Right ventricle myocardium inferior (tissue), 1 donor: Measurements from ENCODE around the gene ZNF668. TPM values are rescaled to one million over a fixed set of nuclear protein-coding genes. Genes with fewer than 3 reads are reported as not detected.
A peak's percentile ranks its signal among the peaks of the same experiment; 100 is the strongest.

Experiments used
- ATAC-seq: fragments of 200-7000 bp; cut with Tn5 transposase; one replicate; pipeline ENCODE4 v1.9.1; 2020; ENCODE audit warnings: mild to moderate bottlenecking, moderate library complexity
- DNase-seq: peaks from one replicate; pipeline ENCODE4 v3.0.0; 2021; ENCODE audit errors: missing footprints
- intact Hi-C: fragments of 100-400 bp; cut with DNase I; formaldehyde crosslinking; loops from one replicate; pipeline ENCODE4 v1.11.0; 2022
- long read RNA-seq: library from polyadenylated mRNA; unstranded; transcript quantifications from one replicate; pipeline ENCODE4 v2.0.0, GENCODE V29; 2021
- total RNA-seq: library from RNA; stranded (reverse); fragmentation: NEBNext Ultra II Directional; extraction: Animal tissue kit (Norgen Biotek cat#: 25700); gene quantifications from one replicate; pipeline ENCODE4 v1.2.1, GENCODE V29; 2021
- donor health status: DM: no; HTN: yes; CAD: no; lungs with severe emphysema.

ZNF668 gene
- 5.3 TPM for total RNA-seq
- long read RNA-seq, transcript ZNF668-201 (3 exons, 2,762 nt): major isoform, 5 of 8 reads
- long read RNA-seq, partial matches to known transcripts: 2 of 8 reads
- long read RNA-seq, other reads (novel, unspliced or antisense): 1 of 8 reads

DNA sequence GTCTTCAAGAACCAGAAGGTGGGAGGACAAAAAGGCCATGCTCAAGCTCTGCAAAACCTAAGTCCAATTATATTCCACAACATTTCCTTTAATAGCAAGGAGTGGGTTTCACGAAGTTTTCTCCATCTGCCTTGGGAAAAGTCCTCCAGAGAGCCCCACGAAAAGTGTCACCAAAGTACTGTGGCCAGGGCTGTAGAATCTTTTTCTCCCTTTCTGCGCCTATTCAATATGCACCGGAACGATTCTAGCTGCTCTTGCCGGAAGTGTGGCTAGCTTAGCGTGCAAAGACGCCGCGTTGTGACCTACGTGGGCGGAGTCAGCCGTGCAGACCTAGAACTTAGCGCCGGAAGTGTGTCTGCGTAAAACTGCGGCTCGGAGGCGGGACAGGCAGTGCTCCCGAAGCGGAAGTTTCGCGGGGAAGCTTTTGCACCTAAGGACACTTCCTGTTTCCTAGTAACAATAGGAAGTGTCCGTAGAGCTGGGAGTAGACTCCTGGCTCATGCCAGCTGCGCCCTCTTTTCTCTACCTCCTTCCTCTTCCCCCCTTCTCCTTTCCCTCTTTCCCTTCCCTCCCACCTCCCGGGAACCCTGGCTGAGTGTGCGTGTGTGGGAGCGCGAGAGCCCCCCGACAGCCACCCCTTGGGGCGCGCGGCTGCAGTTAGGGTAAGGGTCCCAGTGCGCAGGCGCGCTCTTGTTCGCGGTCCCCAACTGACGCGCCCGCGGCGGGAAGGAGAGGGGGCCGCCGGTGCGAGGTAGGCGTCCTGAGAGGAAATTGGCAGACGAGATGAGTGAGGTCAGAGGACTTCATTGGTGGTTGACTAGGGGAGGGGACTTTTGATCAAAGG, at the start of gene ZNF668, which contains the start of gene ZNF646:
ZNF668 (minus strand) TSS at position 271 of the 844 bp plus-strand sequence. CDS start 9,781 bp downstream, outside the sequence.
ZNF646 (plus strand) TSS at position 453 of the 844 bp plus-strand sequence. CDS start 1,903 bp downstream, outside the sequence.
- peak; percentile 97 for ATAC-seq
- intact Hi-C loops: loop anchor here (1.0 to 10.0 kb wide), 6 partner anchors 21 to 381 kb away; partner anchors contain the start of genes ARMC5, KAT8 and VKORC1

DNA sequence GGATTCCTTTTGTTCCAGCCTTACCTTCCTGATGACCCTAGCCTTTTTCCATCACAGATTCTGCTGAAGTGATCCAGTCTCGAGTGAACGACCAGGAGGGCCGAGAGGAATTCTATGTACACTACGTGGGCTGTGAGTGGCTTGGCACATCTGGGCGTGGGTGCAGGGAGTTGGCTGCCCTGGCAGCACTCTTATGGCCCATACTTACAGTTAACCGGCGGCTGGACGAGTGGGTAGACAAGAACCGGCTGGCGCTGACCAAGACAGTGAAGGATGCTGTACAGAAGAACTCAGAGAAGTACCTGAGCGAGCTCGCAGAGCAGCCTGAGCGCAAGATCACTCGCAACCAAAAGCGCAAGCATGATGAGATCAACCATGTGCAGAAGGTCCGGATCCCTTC, 46.1 kb upstream of the ZNF668 start:
- intact Hi-C loops: no loop called here
- no peak for ATAC-seq
- no peak for DNase-seq

More for the DNA sequence above, at the start of gene ZNF668, which contains the start of gene ZNF646:
- peak; percentile 99 for DNase-seq

GRCh38 chr16:31118223-31119155, 44.4 kb upstream of the ZNF668 start:
- ATAC-seq (no peak), DNase-seq (no peak)
- intact Hi-C loops: no loop called here

DNA sequence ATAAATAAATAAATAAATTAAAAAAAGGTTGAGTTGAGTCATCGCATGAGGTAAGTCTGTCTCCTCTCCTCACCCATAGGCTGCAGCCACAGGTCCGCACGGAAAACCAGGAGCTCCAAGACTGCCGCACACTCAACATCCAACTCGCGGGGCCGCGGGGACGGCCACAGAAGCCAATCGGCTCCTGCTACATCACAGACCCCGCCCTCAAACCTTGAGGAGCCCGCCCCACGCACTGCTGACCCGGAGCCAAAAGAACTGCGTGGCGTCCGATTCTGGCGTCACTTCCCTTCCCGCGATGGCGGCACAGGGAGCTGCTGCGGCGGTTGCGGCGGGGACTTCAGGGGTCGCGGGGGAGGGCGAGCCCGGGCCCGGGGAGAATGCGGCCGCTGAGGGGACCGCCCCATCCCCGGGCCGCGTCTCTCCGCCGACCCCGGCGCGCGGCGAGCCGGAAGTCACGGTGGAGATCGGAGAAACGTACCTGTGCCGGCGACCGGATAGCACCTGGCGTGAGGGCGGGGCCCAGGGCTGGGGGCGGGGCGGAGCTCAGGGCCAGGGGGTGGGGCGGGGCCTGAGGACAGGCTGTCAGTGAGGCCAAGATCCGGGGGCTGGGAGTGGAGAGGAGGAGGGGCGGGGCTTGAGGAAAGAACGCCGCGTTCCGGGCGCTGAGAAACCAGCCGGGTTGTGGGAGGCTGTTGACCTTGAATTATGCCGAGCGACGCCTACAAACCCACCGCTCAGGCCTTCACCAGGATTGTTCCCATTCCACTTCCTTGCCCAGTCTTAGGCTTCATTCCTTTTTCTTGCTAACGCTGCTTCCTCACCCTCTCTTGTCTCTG, 43.6 kb upstream of the ZNF668 start, which contains the start of gene KAT8:
KAT8 (plus strand) TSS at position 281 of the 839 bp plus-strand sequence; CDS start at position 299, 18 bp downstream.
- intact Hi-C loops: loop anchor here (2.0 kb wide), 1 partner anchor 43 kb away; the partner anchor contains the start of genes ZNF646 and ZNF668
- ATAC-seq: peak; percentile 96
- DNase-seq: peak; percentile 99

DNA sequence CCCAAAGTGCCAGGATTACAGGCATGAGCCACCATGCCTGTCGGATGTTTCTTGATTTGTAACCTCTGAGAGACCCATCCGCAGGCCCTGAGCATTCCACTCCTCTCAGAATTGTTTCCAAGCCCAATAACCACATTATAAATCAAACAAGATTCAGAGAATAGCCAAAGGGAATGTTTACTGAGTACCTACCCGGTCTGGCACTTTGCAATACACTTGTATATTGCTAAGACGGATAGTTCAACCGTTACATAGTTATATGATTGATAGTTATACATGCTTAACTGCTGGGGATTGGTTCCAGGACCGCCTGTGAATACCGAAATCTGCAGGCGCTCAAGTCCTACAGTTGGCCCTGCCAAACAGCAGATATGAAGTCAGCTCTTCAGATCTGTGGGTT, 40.4 kb upstream of the ZNF668 start:
- ATAC-seq: no peak
- intact Hi-C loops: no loop called here
- no peak for DNase-seq

DNA sequence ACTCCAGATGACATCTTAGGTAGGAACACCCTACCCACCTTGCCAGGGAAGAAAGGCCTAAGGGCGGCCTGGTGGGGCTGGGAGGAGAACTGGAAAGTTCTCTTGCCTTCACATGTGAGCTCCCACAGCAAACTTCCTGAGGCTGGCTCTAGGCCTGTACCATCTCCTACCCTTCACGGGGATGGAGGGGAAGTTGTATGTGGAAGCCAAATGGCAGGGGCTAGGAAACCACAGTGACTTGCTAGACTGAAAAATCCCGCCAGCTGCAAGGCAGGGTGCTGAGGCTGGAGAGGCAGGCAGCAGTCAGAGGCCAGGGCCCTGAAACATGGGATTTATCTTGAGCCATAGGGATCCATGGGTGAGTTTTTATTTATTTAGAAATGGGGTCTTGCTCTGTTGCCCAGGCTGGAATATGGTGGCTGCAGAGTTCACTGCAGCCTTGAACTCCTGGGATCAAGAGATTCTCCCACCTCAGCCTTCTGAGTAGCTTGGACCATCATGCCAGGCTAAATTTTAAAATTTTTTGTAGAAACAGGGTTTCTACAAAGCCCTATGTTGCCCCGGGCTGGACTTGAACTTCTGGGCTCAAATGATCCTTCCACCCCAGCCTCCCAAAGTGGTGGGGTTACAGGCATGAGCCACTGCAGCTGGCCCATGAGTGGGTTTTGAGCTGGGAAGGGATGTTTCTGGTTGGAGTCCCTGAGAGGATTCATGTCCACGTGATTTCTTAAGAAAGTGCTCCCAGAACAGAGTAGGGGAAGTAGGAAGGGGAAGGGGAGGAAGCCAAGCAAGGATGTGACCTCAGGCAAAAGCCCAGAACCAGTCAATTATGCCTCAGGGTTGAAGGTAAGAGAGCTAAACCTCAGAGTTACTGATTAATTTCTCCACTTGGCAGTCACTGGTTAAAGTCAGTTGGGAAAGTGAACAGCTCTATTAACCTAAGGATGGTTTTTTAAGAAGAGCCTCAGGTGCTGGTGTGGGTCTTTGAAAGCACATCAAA, 39.4 kb upstream of the ZNF668 start:
- DNase-seq (no peak), ATAC-seq (no peak)
- intact Hi-C loops: loop anchor here (2.0 kb wide), 1 partner anchor 27 kb away; no protein-coding TSS in a partner anchor

- DNase-seq: no peak
- ATAC-seq: peak; percentile 15
- intact Hi-C loops: loop anchor here (2.0 kb wide), 1 partner anchor 28 kb away; no protein-coding TSS in a partner anchor
Measured at GRCh38 chr16:31112711-31113110, 38.7 kb upstream of the ZNF668 start.

GRCh38 chr16:31111881-31112466, 37.9 kb upstream of the ZNF668 start:
- intact Hi-C loops: loop anchor here (2.0 kb wide), 1 partner anchor 29 kb away; no protein-coding TSS in a partner anchor
- ATAC-seq (no peak), DNase-seq (no peak)

GRCh38 chr16:31110106-31111034, 36.3 kb upstream of the ZNF668 start:
- ATAC-seq: no peak
- intact Hi-C loops: no loop called here
- no peak for DNase-seq

DNA sequence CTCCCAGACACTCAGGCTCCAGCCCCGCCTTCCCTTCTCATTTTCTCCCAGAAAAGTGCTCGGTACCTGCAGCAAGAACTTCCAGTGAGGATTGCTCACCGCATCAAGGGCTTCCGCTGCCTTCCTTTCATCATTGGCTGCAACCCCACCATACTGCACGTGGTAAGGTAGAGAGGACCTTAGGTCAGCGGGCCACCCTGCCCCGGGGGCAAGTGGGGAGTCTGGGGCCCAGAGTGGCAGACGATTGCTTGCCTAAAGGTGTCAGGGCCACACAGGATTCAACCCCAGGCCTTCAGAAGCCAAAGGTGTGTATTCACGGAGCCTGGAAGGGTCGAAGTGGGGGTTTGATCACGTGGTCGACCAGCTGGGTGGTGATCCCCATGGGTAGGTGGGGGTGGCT, 35.6 kb upstream of the ZNF668 start:
- intact Hi-C loops: no loop called here
- DNase-seq: no peak
- no peak for ATAC-seq

DNA sequence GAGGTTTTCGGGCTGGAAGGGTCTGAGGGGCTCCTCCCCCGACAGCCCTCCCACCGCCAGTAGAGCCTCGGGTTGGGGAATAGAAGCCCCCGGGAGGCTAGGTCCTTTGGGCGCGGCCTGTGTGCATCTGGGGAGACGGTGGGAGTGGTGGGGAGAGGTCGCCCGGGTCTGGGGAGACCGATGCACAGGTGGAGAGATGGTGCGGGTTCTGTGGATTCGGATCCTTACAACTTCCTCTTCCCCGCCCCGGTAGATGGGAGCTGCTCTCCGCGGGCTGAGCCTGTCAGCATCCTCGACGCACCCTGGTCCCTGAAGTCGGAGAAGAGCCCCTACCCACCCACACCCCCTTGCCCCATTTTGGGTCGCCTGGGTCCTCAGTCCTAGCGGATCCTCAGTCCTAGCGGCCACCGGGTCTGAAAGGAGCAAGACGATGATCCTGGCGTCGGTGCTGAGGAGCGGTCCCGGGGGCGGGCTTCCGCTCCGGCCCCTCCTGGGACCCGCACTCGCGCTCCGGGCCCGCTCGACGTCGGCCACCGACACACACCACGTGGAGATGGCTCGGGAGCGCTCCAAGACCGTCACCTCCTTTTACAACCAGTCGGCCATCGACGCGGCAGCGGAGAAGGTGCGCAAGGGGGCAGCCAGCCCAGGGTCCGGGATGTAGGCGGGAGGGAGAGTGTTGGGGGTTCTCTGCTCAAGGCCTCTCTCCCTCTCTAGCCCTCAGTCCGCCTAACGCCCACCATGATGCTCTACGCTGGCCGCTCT, 34.9 kb upstream of the ZNF668 start:
- DNase-seq (no peak), ATAC-seq (no peak)
- intact Hi-C loops: no loop called here

GRCh38 chr16:31108035-31108793, 34.2 kb upstream of the ZNF668 start, which contains the start of gene BCKDK:
Gene BCKDK (plus strand): TSS chr16:31108386. CDS start chr16:31109224, 838 bp downstream.
- peak; percentile 92 for DNase-seq
- ATAC-seq: peak; percentile 76
- intact Hi-C loops: no loop called here

GRCh38 chr16:31107465-31107867, 33.4 kb upstream of the ZNF668 start:
- intact Hi-C loops: no loop called here
- ATAC-seq (no peak), DNase-seq (no peak)
